ENCODE data around the gene STIMATE. TPM values are rescaled to one million over a fixed set of nuclear protein-coding genes. Genes with fewer than 3 reads are reported as not detected.

Gene STIMATE
- total and polyA plus RNA-seq, 7 experiments from 2014 or later, result 3.0 to 44.9 (median 33.6) TPM

DNA sequence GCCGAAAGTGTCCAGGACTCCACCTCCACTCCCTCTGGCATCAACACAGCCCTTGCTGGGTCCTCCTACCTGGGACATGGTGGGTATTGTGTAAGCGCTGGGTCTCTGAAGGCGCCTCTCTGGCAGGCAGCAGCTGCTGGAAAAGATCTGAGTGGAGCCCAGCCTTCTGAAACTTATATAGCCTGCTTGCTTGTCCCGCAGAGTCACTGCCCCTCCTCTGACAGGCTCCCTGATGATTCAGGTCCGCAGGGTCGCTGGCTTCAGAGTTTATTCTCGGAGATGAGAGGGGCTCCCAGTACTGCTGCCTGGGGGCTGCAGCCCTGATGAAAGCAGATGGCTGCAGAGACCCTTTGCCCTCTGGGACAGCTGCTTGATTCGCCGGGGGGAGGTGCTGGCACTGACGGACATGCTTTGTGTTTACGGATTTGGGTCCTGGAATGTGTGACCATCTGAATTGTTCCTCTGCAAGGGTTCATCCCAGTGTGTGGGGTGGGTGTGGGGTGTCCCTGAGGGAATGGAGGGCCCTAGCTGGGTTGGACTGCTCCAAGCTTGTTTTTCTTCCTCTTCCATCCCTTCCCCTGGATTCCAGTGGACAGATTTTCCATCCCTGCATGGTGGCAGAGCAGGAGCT, 62.4 kb downstream of the STIMATE start, which contains the start of gene MUSTN1:
TSS of gene MUSTN1 (minus strand) at position 149 of the 631 bp plus-strand sequence. CDS start at position 78, 71 bp downstream.
- H3K4me3 Mint-ChIP-seq, result no peak within 1 kb of the TSS
- Histone ChIP-seq H3K27ac (ENCODE audit: low read depth, low read length) (no peak within 1 kb of the TSS), H3K36me3 (ENCODE audit: control insufficient read depth in 2 of 3, insufficient read depth in 3 of 3, low read length in 3 of 3) (peaks cover 0 to 21% (median 0%) of the 10 kb centered on the region in 3 experiments), H3K9me3 (ENCODE audit: control insufficient read depth in 2 of 3, low read length in 3 of 3) (no peaks in the 10 kb centered on the region), H3K4me3 (ENCODE audit: low read length) (no peak within 1 kb of the TSS), H3K27me3 (ENCODE audit: control insufficient read depth in 2 of 2, insufficient read depth in 2 of 2, low read length in 2 of 2) (no peaks in the 10 kb centered on the region), H3K4me1 (ENCODE audit: control insufficient read depth in 2 of 2, insufficient read depth in 2 of 2, low read length in 2 of 2) (peaks cover 12 to 22% of the 10 kb centered on the region in 2 donors)
- H3K27ac Mint-ChIP-seq, result no peak within 1 kb of the TSS
- peaks cover 0 to 11% (median 3%) of the 10 kb centered on the region in 5 donors for H3K36me3 Mint-ChIP-seq
- POLR2A ChIA-PET, result no interaction called here
- H3K9me3 Mint-ChIP-seq, result no peaks in the 10 kb centered on the region
- ATAC-seq (no peak), DNase-seq (no peak)
- peaks cover 9 to 30% (median 24%) of the 10 kb centered on the region in 7 donors for H3K4me1 Mint-ChIP-seq
- CTCF ChIA-PET, result interaction anchor here (0.7 kb wide), 1 partner anchor 136 kb away, joined by 3 read pairs; no protein-coding TSS in a partner anchor
- H3K27me3 Mint-ChIP-seq, result no peaks in the 10 kb centered on the region
- intact Hi-C loops (cut with micrococcal nuclease), result no loop called here

DNA sequence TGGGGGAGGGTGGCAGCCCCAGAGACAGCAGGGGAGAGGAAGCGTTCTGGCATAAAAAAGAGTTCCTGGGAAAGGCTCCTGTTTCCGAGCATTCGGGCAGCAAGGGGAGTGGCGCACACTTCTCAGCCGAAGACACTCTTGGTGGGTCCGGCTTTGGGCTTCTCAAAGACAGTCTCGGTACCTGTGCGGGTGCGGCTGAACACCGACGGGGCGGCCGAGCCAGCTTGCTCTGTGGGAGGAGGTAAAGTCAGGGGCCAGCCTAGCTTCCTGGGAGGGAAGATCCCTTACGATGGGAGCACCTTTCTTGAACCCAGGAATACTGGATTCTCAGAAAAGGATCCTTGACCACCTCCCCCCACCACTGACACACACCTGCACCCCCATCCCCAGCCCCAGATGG, 64.1 kb downstream of the STIMATE start:
- ChIA-PET POLR2A (no interaction called here), CTCF (no interaction called here)
- H3K4me1 ChIP-seq (ENCODE audit: control insufficient read depth in 2 of 2, insufficient read depth in 2 of 2, low read length in 2 of 2), result peaks cover 0 to 9% of the 10 kb centered on the region in 2 donors
- H3K27me3 ChIP-seq (ENCODE audit: control insufficient read depth in 2 of 2, insufficient read depth in 2 of 2, low read length in 2 of 2), result no peaks in the 10 kb centered on the region
- DNase-seq, result no peak
- H3K36me3 Mint-ChIP-seq, result peaks cover 0 to 10% (median 3%) of the 10 kb centered on the region in 5 donors
- H3K9me3 ChIP-seq (ENCODE audit: control insufficient read depth in 2 of 3, low read length in 3 of 3), result no peaks in the 10 kb centered on the region
- no peak overlapping the region for H3K27ac ChIP-seq (ENCODE audit: low read depth, low read length)
- peaks cover 7 to 14% (median 10%) of the 10 kb centered on the region in 7 donors for H3K4me1 Mint-ChIP-seq
- H3K9me3 Mint-ChIP-seq, result no peaks in the 10 kb centered on the region
- H3K4me3 Mint-ChIP-seq, result no peak overlapping the region
- H3K27me3 Mint-ChIP-seq, result no peaks in the 10 kb centered on the region
- H3K27ac Mint-ChIP-seq, result no peak overlapping the region
- intact Hi-C loops (cut with micrococcal nuclease), result no loop called here
- peaks cover 0 to 19% (median 0%) of the 10 kb centered on the region in 3 experiments for H3K36me3 ChIP-seq (ENCODE audit: control insufficient read depth in 2 of 3, insufficient read depth in 3 of 3, low read length in 3 of 3)
- H3K4me3 ChIP-seq (ENCODE audit: low read length), result no peak overlapping the region
- ATAC-seq, result no peak

DNA sequence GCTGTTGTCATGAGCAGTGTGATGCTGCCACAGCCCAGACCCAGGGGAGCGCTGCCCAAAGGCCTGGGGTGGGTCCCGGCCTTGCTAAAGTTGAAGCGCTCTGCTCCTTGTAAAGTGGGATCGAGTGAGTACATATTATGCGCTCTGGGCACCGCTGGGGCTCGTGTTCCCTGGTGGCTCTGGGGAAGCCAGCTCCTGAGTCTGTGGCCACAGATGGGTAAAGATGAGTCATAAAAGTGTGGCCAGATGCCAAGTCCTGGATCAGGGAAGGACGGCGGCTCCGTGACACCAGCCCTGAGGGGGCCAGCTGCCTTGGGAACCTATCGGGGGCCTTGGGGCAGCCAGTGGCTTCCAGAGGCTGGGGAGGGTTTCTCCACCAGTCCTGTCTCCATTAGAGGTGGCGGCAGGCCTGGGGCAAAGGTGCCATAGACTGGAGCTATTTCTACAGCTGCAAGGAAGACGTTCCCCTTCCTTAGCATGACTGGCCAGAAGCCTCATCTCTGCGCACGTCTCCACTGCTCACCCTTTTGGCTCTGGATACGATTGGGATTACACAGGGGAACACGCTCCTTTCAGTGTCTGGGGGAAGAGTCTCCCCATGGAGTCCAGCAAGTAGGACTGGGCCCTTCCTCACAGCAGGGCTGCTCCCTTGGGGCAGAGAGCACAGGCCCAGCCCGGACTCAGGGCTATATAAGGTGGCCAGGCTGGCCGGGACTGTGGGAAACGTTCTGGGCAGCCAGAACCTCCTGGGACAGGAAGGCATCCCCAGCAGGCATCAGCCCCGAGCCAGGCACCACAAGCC, 65.6 kb downstream of the STIMATE start:
- CTCF ChIA-PET, result no interaction called here
- Histone ChIP-seq H3K4me3 (ENCODE audit: low read length) (no peak overlapping the region), H3K9me3 (ENCODE audit: control insufficient read depth in 2 of 3, low read length in 3 of 3) (no peaks in the 10 kb centered on the region), H3K4me1 (ENCODE audit: control insufficient read depth in 2 of 2, insufficient read depth in 2 of 2, low read length in 2 of 2) (no peaks in the 10 kb centered on the region), H3K27ac (ENCODE audit: low read depth, low read length) (no peak overlapping the region), H3K27me3 (ENCODE audit: control insufficient read depth in 2 of 2, insufficient read depth in 2 of 2, low read length in 2 of 2) (no peaks in the 10 kb centered on the region), H3K36me3 (ENCODE audit: control insufficient read depth in 2 of 3, insufficient read depth in 3 of 3, low read length in 3 of 3) (peaks cover 0 to 19% (median 0%) of the 10 kb centered on the region in 3 experiments)
- POLR2A ChIA-PET, result no interaction called here
- no peaks in the 10 kb centered on the region for H3K9me3 Mint-ChIP-seq
- intact Hi-C loops (cut with micrococcal nuclease), result no loop called here
- H3K4me1 Mint-ChIP-seq, result peaks cover 0 to 5% (median 0%) of the 10 kb centered on the region in 7 donors
- no peak overlapping the region for H3K4me3 Mint-ChIP-seq
- H3K27me3 Mint-ChIP-seq, result no peaks in the 10 kb centered on the region
- DNase-seq (no peak), ATAC-seq (no peak)
- H3K27ac Mint-ChIP-seq, result no peak overlapping the region
- H3K36me3 Mint-ChIP-seq, result peaks cover 0 to 10% (median 0%) of the 10 kb centered on the region in 5 donors

DNA sequence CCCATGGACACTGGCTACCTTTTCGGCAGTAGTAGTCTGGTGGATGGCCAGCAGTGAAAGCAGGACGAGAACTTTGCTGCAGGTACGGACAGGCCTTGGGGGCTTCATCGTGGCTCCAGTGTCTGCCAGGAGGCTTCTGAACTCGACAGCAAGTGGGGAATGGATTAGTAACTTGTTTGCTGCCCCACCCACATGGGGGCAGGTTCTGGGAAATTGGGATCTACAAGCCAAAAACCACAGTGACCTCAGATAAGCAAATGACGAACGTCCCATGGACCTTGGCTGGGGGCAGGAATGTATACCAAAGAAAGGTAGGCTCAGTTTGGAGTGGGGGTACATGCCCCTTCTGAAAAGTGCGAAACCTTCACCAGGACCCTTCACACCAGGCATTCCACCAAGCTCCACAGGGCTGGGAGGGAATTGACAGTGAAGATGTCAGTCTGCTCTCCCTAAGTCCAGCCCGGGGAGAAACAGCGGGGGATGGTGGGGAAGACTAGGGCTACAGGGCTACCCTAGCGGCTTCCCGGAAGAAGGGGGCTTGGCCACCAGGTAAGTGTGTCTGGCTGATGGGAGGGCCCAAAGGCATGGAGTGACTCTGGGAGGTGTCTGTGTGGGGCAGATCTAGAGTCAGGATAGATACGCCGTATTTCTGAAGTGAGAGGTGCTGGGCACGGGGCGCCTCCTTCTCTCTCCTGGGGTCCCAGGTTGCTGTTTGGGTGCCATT, 66.7 kb downstream of the STIMATE start, which contains the start of gene ITIH4:
TSS of gene ITIH4 (minus strand) at position 138 of the 724 bp plus-strand sequence. CDS start at position 108, 30 bp downstream.
- Histone ChIP-seq H3K4me3 (ENCODE audit: low read length) (no peak within 1 kb of the TSS), H3K4me1 (ENCODE audit: control insufficient read depth in 2 of 2, insufficient read depth in 2 of 2, low read length in 2 of 2) (no peaks in the 10 kb centered on the region), H3K36me3 (ENCODE audit: control insufficient read depth in 2 of 3, insufficient read depth in 3 of 3, low read length in 3 of 3) (peaks cover 0 to 12% (median 0%) of the 10 kb centered on the region in 3 experiments), H3K27me3 (ENCODE audit: control insufficient read depth in 2 of 2, insufficient read depth in 2 of 2, low read length in 2 of 2) (no peaks in the 10 kb centered on the region), H3K9me3 (ENCODE audit: control insufficient read depth in 2 of 3, low read length in 3 of 3) (no peaks in the 10 kb centered on the region), H3K27ac (ENCODE audit: low read depth, low read length) (no peak within 1 kb of the TSS)
- Mint-ChIP-seq H3K9me3 (no peaks in the 10 kb centered on the region), H3K4me1 (no peaks in the 10 kb centered on the region), H3K27me3 (no peaks in the 10 kb centered on the region), H3K4me3 (no peak within 1 kb of the TSS), H3K36me3 (peaks cover 0 to 5% (median 0%) of the 10 kb centered on the region in 5 donors), H3K27ac (no peak within 1 kb of the TSS)
- ATAC-seq, result no peak
- no peak for DNase-seq
- intact Hi-C loops (cut with micrococcal nuclease), result no loop called here
- ChIA-PET POLR2A (no interaction called here), CTCF (no interaction called here)

DNA sequence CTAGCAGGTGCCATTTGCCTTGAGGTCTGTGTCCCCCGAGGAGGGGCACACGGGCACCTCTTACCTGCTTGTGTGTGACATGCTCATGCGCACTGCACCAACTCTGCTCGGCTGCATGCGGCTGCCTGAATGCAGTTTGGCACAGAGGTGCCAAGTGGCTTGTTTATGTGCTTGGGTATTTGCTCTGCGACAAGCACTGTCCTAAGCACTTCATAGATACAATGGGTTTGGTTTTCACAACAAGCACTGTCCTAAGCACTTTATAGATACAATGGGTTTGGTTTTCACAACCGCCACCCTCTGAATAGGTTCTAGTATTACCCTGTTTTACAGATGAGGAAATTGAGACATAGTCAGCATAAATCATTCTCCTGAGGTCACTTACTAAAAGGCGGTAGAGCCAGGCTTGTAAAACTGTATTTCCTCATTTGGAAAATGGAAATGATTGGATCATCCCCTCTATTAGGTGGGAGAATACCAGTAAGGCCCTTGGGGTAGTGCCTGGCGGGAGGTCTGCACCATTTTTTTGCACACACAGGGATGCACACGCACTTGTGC, 67.4 kb downstream of the STIMATE start:
- ChIA-PET POLR2A (no interaction called here), CTCF (no interaction called here)
- no peak overlapping the region for H3K27ac Mint-ChIP-seq
- no peak overlapping the region for H3K4me3 ChIP-seq (ENCODE audit: low read length)
- H3K36me3 ChIP-seq (ENCODE audit: control insufficient read depth in 2 of 3, insufficient read depth in 3 of 3, low read length in 3 of 3), result peaks cover 0 to 5% (median 0%) of the 10 kb centered on the region in 3 experiments
- intact Hi-C loops (cut with micrococcal nuclease), result no loop called here
- DNase-seq (no peak), ATAC-seq (no peak)
- peaks cover 0 to 3% (median 0%) of the 10 kb centered on the region in 5 donors for H3K36me3 Mint-ChIP-seq
- no peaks in the 10 kb centered on the region for H3K4me1 ChIP-seq (ENCODE audit: control insufficient read depth in 2 of 2, insufficient read depth in 2 of 2, low read length in 2 of 2)
- no peaks in the 10 kb centered on the region for H3K9me3 ChIP-seq (ENCODE audit: control insufficient read depth in 2 of 3, low read length in 3 of 3)
- H3K27me3 ChIP-seq (ENCODE audit: control insufficient read depth in 2 of 2, insufficient read depth in 2 of 2, low read length in 2 of 2), result no peaks in the 10 kb centered on the region
- no peak overlapping the region for H3K4me3 Mint-ChIP-seq
- no peaks in the 10 kb centered on the region for H3K9me3 Mint-ChIP-seq
- no peaks in the 10 kb centered on the region for H3K4me1 Mint-ChIP-seq
- no peaks in the 10 kb centered on the region for H3K27me3 Mint-ChIP-seq
- H3K27ac ChIP-seq (ENCODE audit: low read depth, low read length), result no peak overlapping the region

DNA sequence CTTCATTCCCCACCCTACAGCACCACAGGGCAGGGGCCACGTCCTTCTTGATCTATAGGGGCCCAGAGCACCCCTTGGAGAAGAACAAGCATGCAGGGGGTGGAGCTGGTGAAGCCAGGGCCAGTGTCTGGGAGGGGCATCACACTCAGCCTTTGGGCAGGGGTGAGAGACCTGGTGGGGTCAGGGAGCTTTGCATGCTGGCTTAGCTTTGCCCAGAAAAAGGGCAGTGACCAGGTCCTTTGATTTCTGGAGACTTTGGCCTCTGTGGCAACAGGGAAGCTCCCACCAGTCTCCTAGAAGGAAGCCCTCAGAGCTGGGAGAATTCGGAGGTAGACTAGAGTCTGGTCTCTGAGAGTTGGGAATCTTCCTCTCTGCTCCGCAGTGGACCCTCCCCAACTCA, 67.9 kb downstream of the STIMATE start:
- peaks cover 0 to 5% (median 0%) of the 10 kb centered on the region in 5 donors for H3K36me3 Mint-ChIP-seq
- no peak overlapping the region for H3K4me3 ChIP-seq (ENCODE audit: low read length)
- no peaks in the 10 kb centered on the region for H3K4me1 ChIP-seq (ENCODE audit: control insufficient read depth in 2 of 2, insufficient read depth in 2 of 2, low read length in 2 of 2)
- no peaks in the 10 kb centered on the region for H3K9me3 ChIP-seq (ENCODE audit: control insufficient read depth in 2 of 3, low read length in 3 of 3)
- peaks cover 0 to 2% (median 0%) of the 10 kb centered on the region in 3 experiments for H3K36me3 ChIP-seq (ENCODE audit: control insufficient read depth in 2 of 3, insufficient read depth in 3 of 3, low read length in 3 of 3)
- no peak for DNase-seq
- peak overlapping the region in 1 of 9 donors; percentile 17 for H3K27ac Mint-ChIP-seq
- ChIA-PET POLR2A (no interaction called here), CTCF (no interaction called here)
- H3K27me3 ChIP-seq (ENCODE audit: control insufficient read depth in 2 of 2, insufficient read depth in 2 of 2, low read length in 2 of 2), result no peaks in the 10 kb centered on the region
- H3K27ac ChIP-seq (ENCODE audit: low read depth, low read length), result no peak overlapping the region
- H3K27me3 Mint-ChIP-seq, result no peaks in the 10 kb centered on the region
- H3K4me3 Mint-ChIP-seq, result no peak overlapping the region
- ATAC-seq, result no peak
- H3K9me3 Mint-ChIP-seq, result no peaks in the 10 kb centered on the region
- intact Hi-C loops (cut with micrococcal nuclease), result no loop called here
- no peaks in the 10 kb centered on the region for H3K4me1 Mint-ChIP-seq
